EH (cell line): ENCODE measurements around the gene ZNF629.

ENCODE experiments used
- DNase-seq: peaks from one replicate; pipeline ENCODE4 v3.0.0-alpha.2; 2015; ENCODE audit warnings: low read depth

The ZNF629 gene

GRCh38 chr16:30767767-30768465 is 19.1 kb downstream of the ZNF629 start:
- DNase-seq, result no peak

GRCh38 chr16:30766933-30767284 is 20.1 kb downstream of the ZNF629 start:
- DNase-seq, result no peak

- DNase-seq, result no peak
These were observed 20.6 kb downstream of the ZNF629 start for GRCh38 chr16:30766206-30766932.

- DNase-seq, result no peak
These were observed 22.1 kb downstream of the ZNF629 start for GRCh38 chr16:30764816-30765465.

- DNase-seq, result no peak
These were observed 22.9 kb downstream of the ZNF629 start for GRCh38 chr16:30764086-30764485.

GRCh38 chr16:30762991-30763725 is 23.8 kb downstream of the ZNF629 start:
- no peak for DNase-seq

- DNase-seq, result peak; percentile 99
These were observed 24.8 kb downstream of the ZNF629 start, which contains the start of the genes CFAP119 and RNF40 for GRCh38 chr16:30761928-30762902. CFAP119 (minus strand) TSS chr16:30762062; CDS start chr16:30761748, 314 bp downstream. RNF40 (plus strand) TSS chr16:30762322; CDS start chr16:30762546, 224 bp downstream.

- DNase-seq, result peak; percentile 44
These were observed 25.5 kb downstream of the ZNF629 start for GRCh38 chr16:30761427-30761927.

- no peak for DNase-seq
These were observed 26.2 kb downstream of the ZNF629 start for GRCh38 chr16:30760577-30761426.

- DNase-seq, result no peak
These were observed 26.9 kb downstream of the ZNF629 start for GRCh38 chr16:30760001-30760559.

GRCh38 chr16:30758988-30759491 is 28.0 kb downstream of the ZNF629 start:
- DNase-seq, result no peak

- DNase-seq, result no peak
These were observed 29.7 kb downstream of the ZNF629 start for GRCh38 chr16:30757316-30757715.

GRCh38 chr16:30756781-30757100 is 30.3 kb downstream of the ZNF629 start:
- DNase-seq, result no peak

GRCh38 chr16:30755955-30756780 is 30.8 kb downstream of the ZNF629 start:
- DNase-seq, result no peak

- no peak for DNase-seq
These were observed 33.4 kb downstream of the ZNF629 start for GRCh38 chr16:30753596-30753995.

- DNase-seq, result no peak
These were observed 36.0 kb downstream of the ZNF629 start for GRCh38 chr16:30750876-30751465.

- no peak for DNase-seq
These were observed 36.8 kb downstream of the ZNF629 start for GRCh38 chr16:30750201-30750600.
